ENCODE data around the gene STK26. TPM values are rescaled to one million over a fixed set of nuclear protein-coding genes. Genes with fewer than 3 reads are reported as not detected.
"Not testable (repeated sequence)": the region's sequence is repeated elsewhere in the genome, so short reads cannot be mapped to it uniquely, and the experiment has no call there.

Gene STK26
- total RNA-seq, 1 experiment from 2014 or later: 25.0 TPM

- DNase-seq (ENCODE audit: low read depth): peak; percentile 34
Measured at GRCh38 chrX:132094164-132094563, 71.1 kb downstream of the STK26 start.

- not testable (repeated sequence) for DNase-seq (ENCODE audit: low read depth)
Measured at GRCh38 chrX:132098704-132099103, 75.6 kb downstream of the STK26 start.

- DNase-seq (ENCODE audit: low read depth): no peak
Measured at GRCh38 chrX:132101206-132101605, 78.1 kb downstream of the STK26 start.

- no peak for DNase-seq (ENCODE audit: low read depth)
Measured at GRCh38 chrX:132101799-132102198, 78.7 kb downstream of the STK26 start.

- DNase-seq (ENCODE audit: low read depth): no peak
Measured at GRCh38 chrX:132107291-132107690, 84.2 kb downstream of the STK26 start.

GRCh38 chrX:132114607-132115006 is 91.5 kb downstream of the STK26 start:
- no peak for DNase-seq (ENCODE audit: low read depth)

GRCh38 chrX:132115792-132116191 is 92.7 kb downstream of the STK26 start:
- DNase-seq (ENCODE audit: low read depth): no peak

GRCh38 chrX:132118358-132118757 is 95.3 kb downstream of the STK26 start:
- no peak for DNase-seq (ENCODE audit: low read depth)

- DNase-seq (ENCODE audit: low read depth): peak; percentile 56
Measured at GRCh38 chrX:132119283-132119682, 96.2 kb downstream of the STK26 start.

GRCh38 chrX:132119821-132120515 is 96.9 kb downstream of the STK26 start:
- DNase-seq (ENCODE audit: low read depth): peak; percentile 91

- no peak for DNase-seq (ENCODE audit: low read depth)
Measured at GRCh38 chrX:132120913-132121312, 97.8 kb downstream of the STK26 start.

Other genes starting within 250 kb of the STK26 start
- 0.07 TPM in 1 of 2 replicates, not detected in the other for gene FRMD7, start 104.7 kb downstream of the STK26 start, total RNA-seq (2014; rRNA removed; shearing (Covaris generic))
- 51.3 and 64.9 TPM in 2 replicates for gene RAP2C, start 196.1 kb downstream of the STK26 start, total RNA-seq (2014; rRNA removed; shearing (Covaris generic))